Large intestine (tissue), 3 donors: Measurements from ENCODE around the gene ADD3. TPM values are rescaled to one million over a fixed set of nuclear protein-coding genes. Genes with fewer than 3 reads are reported as not detected.
A peak's percentile ranks its signal among the peaks of the same experiment; 100 is the strongest.

Experiments used
- DNase-seq, 2 donors: peaks; one replicate each; pipeline versions ENCODE4 v3.0.0 to v3.0.0-alpha.2; 2013
- H3K27ac ChIP-seq: one replicate; pipeline ENCODE4 v1.5.1; 2013; ENCODE audit warnings: low read length
- H3K27me3 ChIP-seq: 2 replicates; pipeline ENCODE4 v1.6.1; 2013; ENCODE audit warnings: low read length; ENCODE audit not compliant: control insufficient read depth, insufficient read depth
- H3K36me3 ChIP-seq: 2 replicates; pipeline ENCODE4 v1.6.1; 2013; ENCODE audit warnings: low read length; ENCODE audit not compliant: control insufficient read depth, insufficient read depth
- H3K4me1 ChIP-seq: one replicate; pipeline ENCODE4 v1.6.1; 2013; ENCODE audit warnings: low read length; ENCODE audit not compliant: control insufficient read depth, insufficient read depth
- H3K4me3 ChIP-seq: one replicate; pipeline ENCODE4 v1.5.1; 2013; ENCODE audit warnings: low read length
- H3K9me3 ChIP-seq: one replicate; pipeline ENCODE4 v1.6.1; 2013; ENCODE audit warnings: mild to moderate bottlenecking, low read depth, low read length, moderate library complexity; ENCODE audit not compliant: control insufficient read depth
- WGBS: methylation state at CpG from one replicate; pipeline ENCODE4 v1.1.5; 2013; ENCODE audit warnings: low lambda C conversion rate; ENCODE audit not compliant: insufficient coverage; 5-methylcytosine and 5-hydroxymethylcytosine counted together
- polyA plus RNA-seq: library from polyadenylated mRNA; unstranded; fragments of 120-200 nt; gene quantifications from one replicate; pipeline ENCODE4 v1.2.1, GENCODE V29; 2013

Gene ADD3
- polyA plus RNA-seq, 1 donor = 418 TPM

DNA sequence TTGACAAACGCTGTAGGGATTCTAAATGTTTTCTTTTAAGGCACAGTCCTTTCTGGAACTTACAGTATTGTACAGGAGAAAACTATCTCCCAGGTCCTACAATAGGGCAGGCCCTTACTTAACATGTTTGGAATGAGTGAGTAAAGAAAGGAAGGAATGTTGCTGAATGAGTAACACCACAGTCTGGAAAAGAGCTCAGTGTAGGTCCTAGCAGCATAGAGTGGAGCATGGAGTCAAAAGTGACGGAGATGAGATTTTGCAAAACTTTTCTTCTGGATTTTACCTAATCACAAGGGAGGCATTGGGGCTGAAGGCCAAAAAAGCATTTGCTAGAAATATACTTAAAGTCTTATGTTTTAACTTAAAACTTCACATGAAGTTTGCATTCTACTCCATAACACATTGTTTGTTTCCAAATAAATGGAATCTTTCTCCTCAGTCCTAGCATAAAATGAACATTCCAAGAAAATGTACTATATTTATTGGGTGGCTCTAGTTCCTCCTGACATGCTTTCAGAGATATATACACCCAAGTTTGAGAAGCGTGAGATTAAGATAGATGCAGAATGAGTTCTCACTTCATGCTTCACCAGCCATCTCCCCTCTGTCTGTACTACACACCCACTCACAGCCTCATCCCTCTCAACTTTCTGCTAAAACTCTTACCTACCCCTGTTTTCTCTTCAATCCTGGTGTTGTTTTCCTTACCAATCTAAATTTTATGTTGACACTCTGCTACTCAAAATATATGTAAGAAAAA, 20.2 kb upstream of the ADD3 start:
- Histone ChIP-seq H3K27me3 (no peaks in the 10 kb centered on the region), H3K4me1 (peaks cover 3% of the 10 kb centered on the region), H3K9me3 (no peaks in the 10 kb centered on the region), H3K4me3 (no peak overlapping the region), H3K36me3 (no peaks in the 10 kb centered on the region), H3K27ac (no peak overlapping the region)
- DNase-seq = no peak
- WGBS = 100% methylated on average over 1 of the region's 3 CpGs

GRCh38 chr10:109988212-109988596, 19.6 kb upstream of the ADD3 start:
- Histone ChIP-seq H3K36me3 (no peaks in the 10 kb centered on the region), H3K27ac (no peak overlapping the region), H3K27me3 (no peaks in the 10 kb centered on the region), H3K4me1 (peaks cover under 1% of the 10 kb centered on the region), H3K9me3 (no peaks in the 10 kb centered on the region), H3K4me3 (no peak overlapping the region)
- WGBS = no CpG with 5 or more reads among the region's 1 CpG
- no peak for DNase-seq

DNA sequence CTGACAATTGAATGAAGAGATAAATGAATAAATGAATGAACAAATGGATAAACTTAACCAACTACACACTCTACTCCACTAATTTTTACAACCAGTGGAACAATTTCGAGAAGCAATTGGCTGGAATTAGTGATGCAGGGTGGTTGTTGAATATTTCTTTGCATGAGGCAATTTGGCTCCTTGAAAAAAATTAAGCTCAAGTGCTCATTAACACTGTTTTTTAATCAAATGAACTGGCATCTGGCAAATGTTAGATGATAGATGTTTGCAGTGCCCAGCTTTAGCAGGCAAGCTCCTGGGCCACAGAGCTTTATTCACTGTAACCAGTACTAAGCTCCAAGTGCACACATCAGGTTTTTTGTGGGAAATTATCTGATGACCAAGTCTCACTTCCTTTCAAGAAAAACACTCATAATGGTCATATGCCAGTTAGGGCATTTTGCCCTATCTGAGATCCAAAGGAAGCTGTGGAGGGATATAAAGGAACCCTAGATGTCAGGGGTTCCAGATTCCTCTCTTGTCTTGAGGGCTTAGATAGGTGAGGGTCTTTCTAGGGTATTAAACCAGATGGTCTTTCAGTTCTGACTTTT, 16.4 kb upstream of the ADD3 start:
- peaks cover 23% of the 10 kb centered on the region for H3K4me1 ChIP-seq
- no peaks in the 10 kb centered on the region for H3K36me3 ChIP-seq
- peaks cover 3% of the 10 kb centered on the region for H3K9me3 ChIP-seq
- H3K27me3 ChIP-seq = no peaks in the 10 kb centered on the region
- no peak overlapping the region for H3K4me3 ChIP-seq
- H3K27ac ChIP-seq = no peak overlapping the region
- no peak for DNase-seq
- WGBS = no CpG with 5 or more reads among the region's 1 CpG

GRCh38 chr10:109992485-109992884, 15.3 kb upstream of the ADD3 start:
- H3K9me3 ChIP-seq = peaks cover 3% of the 10 kb centered on the region
- H3K36me3 ChIP-seq = no peaks in the 10 kb centered on the region
- H3K4me3 ChIP-seq = no peak overlapping the region
- peak in 1 of 2 donors; percentile 49 for DNase-seq
- WGBS = 57% methylated on average over 3 of the region's 3 CpGs
- peak overlapping the region; percentile 20 for H3K27ac ChIP-seq
- no peaks in the 10 kb centered on the region for H3K27me3 ChIP-seq
- peaks cover 23% of the 10 kb centered on the region for H3K4me1 ChIP-seq

DNA sequence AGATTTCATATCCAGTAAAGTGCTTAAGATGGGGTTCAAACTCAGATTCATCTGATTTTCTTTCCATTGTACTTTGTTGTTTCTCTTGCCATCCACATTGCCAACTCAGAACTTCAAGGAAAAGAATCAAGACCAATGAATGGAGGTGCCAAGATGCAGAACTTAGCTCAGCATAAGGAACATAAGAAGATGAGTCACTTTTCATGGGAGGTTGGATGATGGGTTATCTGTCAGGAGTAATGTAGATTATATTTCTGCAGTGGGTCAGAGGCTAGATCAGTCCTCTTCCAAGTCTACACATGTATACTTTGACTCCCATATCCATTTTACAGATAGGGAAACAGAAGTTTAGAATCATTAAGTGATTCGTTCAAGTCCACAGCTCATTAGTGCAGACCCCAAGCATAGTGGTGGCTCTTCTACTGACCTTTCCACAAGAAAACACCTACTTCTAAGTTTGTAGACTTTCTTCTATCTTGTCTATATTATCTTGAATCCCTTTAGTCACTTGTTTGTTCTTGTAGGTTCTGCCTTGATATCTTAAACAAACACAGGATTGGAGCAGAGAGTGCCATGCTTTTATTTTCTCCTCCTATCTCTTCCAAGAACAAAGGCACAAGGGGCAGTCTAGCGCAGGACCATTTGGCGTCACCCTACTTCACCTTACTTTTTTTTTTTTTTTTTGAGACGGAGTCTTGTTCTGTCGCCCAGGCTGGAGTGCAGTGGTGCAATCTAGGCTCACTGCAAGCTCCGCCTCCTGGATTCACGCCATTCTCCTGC, 14.0 kb upstream of the ADD3 start:
- no peaks in the 10 kb centered on the region for H3K27me3 ChIP-seq
- H3K4me1 ChIP-seq = peaks cover 31% of the 10 kb centered on the region
- peaks cover 3% of the 10 kb centered on the region for H3K9me3 ChIP-seq
- peak in 1 of 2 donors; percentile 77 for DNase-seq
- no peak overlapping the region for H3K4me3 ChIP-seq
- H3K27ac ChIP-seq = peak overlapping the region; percentile 99
- no CpG with 5 or more reads among the region's 7 CpGs for WGBS
- no peaks in the 10 kb centered on the region for H3K36me3 ChIP-seq

GRCh38 chr10:109994711-109995577, 12.8 kb upstream of the ADD3 start:
- Histone ChIP-seq H3K27me3 (no peaks in the 10 kb centered on the region), H3K36me3 (no peaks in the 10 kb centered on the region), H3K9me3 (peaks cover 3% of the 10 kb centered on the region), H3K4me3 (peak overlapping the region; percentile 8), H3K27ac (peak overlapping the region; percentile 99), H3K4me1 (peaks cover 39% of the 10 kb centered on the region)
- no CpG with 5 or more reads among the region's 5 CpGs for WGBS
- peak in 1 of 2 donors; percentile 75 for DNase-seq

DNA sequence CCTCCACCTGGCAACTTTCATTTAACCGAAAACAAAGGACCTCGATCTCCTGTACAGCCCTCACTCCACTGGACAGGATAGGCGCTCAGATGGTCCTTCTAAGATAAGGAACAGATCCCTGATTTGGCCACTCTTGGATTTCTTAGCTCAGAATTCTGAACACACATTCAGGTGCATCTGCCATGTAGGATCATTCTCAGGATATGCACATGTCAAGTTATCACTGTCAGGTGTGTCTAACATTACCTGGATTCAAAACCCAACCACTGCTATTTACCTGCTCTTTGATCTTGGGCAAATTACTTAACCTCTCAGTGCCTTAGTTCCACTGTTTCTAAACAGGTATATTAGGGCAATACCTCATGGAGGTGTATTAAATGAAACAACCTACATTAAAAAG, 12.2 kb upstream of the ADD3 start:
- peak overlapping the region; percentile 8 for H3K4me3 ChIP-seq
- H3K27ac ChIP-seq = peak overlapping the region; percentile 99
- no peaks in the 10 kb centered on the region for H3K27me3 ChIP-seq
- WGBS = no CpG with 5 or more reads among the region's 3 CpGs
- H3K4me1 ChIP-seq = peaks cover 42% of the 10 kb centered on the region
- DNase-seq = peak in 1 of 2 donors; percentile 88
- H3K9me3 ChIP-seq = peaks cover 3% of the 10 kb centered on the region
- H3K36me3 ChIP-seq = no peaks in the 10 kb centered on the region

DNA sequence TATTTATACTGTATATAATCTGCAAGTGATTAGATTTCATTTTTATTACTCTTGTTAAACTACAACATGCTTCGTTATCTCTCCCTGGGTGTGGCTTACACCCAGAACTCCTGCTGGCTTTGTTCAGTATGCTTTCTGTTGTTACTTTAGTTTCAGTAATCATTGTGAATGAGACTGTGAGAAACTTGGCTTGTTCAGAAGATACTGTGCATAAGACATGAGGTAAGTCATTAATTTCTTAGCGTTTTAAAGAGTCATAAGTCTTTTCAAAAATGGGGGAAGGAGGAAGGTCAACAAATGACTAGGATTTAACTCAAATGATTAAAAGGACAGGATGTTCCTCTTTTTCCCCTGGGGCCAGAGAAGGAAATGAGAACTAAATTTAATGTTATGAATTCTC, 11.6 kb upstream of the ADD3 start:
- Histone ChIP-seq H3K27ac (peak overlapping the region; percentile 99), H3K4me1 (peaks cover 46% of the 10 kb centered on the region), H3K36me3 (no peaks in the 10 kb centered on the region), H3K4me3 (peak overlapping the region; percentile 43), H3K27me3 (no peaks in the 10 kb centered on the region), H3K9me3 (peaks cover 3% of the 10 kb centered on the region)
- peak; percentile 72 to 90 for DNase-seq
- 14% methylated on average over 1 of the region's 2 CpGs for WGBS

GRCh38 chr10:109996766-109997171, 11.0 kb upstream of the ADD3 start:
- peak; percentile 73 to 91 for DNase-seq
- H3K27me3 ChIP-seq = no peaks in the 10 kb centered on the region
- no peaks in the 10 kb centered on the region for H3K36me3 ChIP-seq
- peak overlapping the region; percentile 43 for H3K4me3 ChIP-seq
- peaks cover 48% of the 10 kb centered on the region for H3K4me1 ChIP-seq
- H3K27ac ChIP-seq = peak overlapping the region; percentile 99
- H3K9me3 ChIP-seq = peaks cover 3% of the 10 kb centered on the region
- no CpG with 5 or more reads among the region's 3 CpGs for WGBS

GRCh38 chr10:109997233-109997632, 10.6 kb upstream of the ADD3 start:
- DNase-seq = no peak
- Histone ChIP-seq H3K4me3 (peak overlapping the region; percentile 43), H3K9me3 (peaks cover 3% of the 10 kb centered on the region), H3K27me3 (no peaks in the 10 kb centered on the region), H3K36me3 (no peaks in the 10 kb centered on the region), H3K4me1 (peaks cover 48% of the 10 kb centered on the region), H3K27ac (peak overlapping the region; percentile 99)
- 50% methylated on average over 1 of the region's 2 CpGs for WGBS
